Lower leg skin (tissue), 3 donors: ENCODE data around the gene PAQR4.

Experiments
- POLR2A ChIP-seq, 2 donors: fragments of 450-650 bp; IDR thresholded peaks; one replicate each; pipeline ENCODE4 v1.6.1; 2016 to 2017; ENCODE audit warnings: antibody characterized with exemption in 2 of 2, mild to moderate bottlenecking in 1 of 2, moderate library complexity in 1 of 2
- TF ChIP-seq, protein P1 (sequence below), 3 donors: fragments of 450-650 bp; IDR thresholded peaks; one replicate each; pipeline ENCODE4 v1.5.1; 2016; ENCODE audit warnings: antibody characterized with exemption in 3 of 3, mild to moderate bottlenecking in 3 of 3, moderate library complexity in 2 of 3

DNA sequence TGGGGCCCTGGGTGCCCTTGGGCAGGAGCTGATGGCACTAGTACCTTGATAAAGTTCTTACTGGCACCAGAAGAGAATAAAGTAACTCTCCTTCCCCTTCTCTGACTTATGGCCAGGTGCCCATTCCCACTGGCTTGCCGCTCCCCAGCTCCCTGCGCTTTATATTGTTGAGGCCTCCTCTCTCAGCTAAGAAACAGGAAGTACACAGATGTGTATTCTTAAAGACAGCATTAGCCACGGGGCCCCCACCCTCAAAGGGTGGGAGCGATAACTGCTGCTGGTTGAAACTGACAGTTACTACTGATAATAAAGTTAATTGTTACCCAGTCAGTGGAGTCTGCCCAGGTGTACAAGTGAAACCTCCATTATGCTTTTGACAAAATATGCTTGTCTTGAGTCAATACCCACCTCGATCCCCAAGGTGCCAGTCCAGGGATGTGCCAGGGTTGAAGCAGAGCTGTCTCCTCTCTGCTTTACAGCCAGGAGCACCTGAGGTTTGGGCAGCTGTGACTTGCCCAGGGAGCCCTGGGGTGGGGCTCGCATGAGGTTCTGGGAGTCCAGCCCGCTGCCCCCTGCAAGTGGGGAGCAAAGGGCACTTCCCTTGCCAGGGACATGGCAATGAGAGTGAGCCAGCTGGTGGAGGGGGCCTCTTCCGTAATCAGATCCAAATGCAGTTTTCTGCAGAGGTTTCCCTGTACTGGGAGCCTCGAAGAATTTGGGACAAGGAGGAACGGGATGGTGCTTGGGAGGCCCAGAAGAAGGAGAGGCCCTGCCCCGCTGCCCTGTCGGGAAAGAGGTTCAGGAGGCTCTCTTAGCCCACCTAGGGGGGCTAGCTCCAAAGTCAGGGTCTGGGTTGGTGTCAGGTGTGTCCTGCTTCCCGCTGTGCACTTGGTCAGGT lies 38.2 kb downstream of the PAQR4 start:
- TF ChIP-seq, protein P1, sequence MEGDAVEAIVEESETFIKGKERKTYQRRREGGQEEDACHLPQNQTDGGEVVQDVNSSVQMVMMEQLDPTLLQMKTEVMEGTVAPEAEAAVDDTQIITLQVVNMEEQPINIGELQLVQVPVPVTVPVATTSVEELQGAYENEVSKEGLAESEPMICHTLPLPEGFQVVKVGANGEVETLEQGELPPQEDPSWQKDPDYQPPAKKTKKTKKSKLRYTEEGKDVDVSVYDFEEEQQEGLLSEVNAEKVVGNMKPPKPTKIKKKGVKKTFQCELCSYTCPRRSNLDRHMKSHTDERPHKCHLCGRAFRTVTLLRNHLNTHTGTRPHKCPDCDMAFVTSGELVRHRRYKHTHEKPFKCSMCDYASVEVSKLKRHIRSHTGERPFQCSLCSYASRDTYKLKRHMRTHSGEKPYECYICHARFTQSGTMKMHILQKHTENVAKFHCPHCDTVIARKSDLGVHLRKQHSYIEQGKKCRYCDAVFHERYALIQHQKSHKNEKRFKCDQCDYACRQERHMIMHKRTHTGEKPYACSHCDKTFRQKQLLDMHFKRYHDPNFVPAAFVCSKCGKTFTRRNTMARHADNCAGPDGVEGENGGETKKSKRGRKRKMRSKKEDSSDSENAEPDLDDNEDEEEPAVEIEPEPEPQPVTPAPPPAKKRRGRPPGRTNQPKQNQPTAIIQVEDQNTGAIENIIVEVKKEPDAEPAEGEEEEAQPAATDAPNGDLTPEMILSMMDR (IDR thresholded peaks at IDR 0.05): no peak
- TF ChIP-seq POLR2A (IDR thresholded peaks at IDR 0.05): no peak
